Right lobe of liver (tissue), 4 donors: ENCODE results near the gene HSF4.

Experiments used
- POLR2A ChIP-seq: fragments of 450-650 bp; IDR thresholded peaks from one replicate; pipeline ENCODE4 v1.6.1; 2017; ENCODE audit warnings: antibody characterized with exemption, mild to moderate bottlenecking
- TF ChIP-seq, protein P1 (sequence below), 4 donors: fragments of 200-600 bp in 3 of 4; fragments of 450-650 bp in 1 of 4; IDR thresholded peaks; one replicate each; pipeline versions ENCODE4 v1.5.1 to v1.8.0; 2016 to 2022; ENCODE audit warnings: antibody characterized with exemption in 4 of 4, mild to moderate bottlenecking in 2 of 4
- donor health status: DM: no; HTN: no; CAD: no.
- donor health status: DM: no; HTN: no; CAD: no.
- donor health status: DM: no; HTN: yes; CAD: no.

GRCh38 chr16:67149276-67150046 is 15.1 kb upstream of the HSF4 start:
- TF ChIP-seq POLR2A: no peak
- TF ChIP-seq, protein P1, sequence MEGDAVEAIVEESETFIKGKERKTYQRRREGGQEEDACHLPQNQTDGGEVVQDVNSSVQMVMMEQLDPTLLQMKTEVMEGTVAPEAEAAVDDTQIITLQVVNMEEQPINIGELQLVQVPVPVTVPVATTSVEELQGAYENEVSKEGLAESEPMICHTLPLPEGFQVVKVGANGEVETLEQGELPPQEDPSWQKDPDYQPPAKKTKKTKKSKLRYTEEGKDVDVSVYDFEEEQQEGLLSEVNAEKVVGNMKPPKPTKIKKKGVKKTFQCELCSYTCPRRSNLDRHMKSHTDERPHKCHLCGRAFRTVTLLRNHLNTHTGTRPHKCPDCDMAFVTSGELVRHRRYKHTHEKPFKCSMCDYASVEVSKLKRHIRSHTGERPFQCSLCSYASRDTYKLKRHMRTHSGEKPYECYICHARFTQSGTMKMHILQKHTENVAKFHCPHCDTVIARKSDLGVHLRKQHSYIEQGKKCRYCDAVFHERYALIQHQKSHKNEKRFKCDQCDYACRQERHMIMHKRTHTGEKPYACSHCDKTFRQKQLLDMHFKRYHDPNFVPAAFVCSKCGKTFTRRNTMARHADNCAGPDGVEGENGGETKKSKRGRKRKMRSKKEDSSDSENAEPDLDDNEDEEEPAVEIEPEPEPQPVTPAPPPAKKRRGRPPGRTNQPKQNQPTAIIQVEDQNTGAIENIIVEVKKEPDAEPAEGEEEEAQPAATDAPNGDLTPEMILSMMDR (IDR thresholded peaks at IDR 0.05): no peak
